HG02852 (cell line): ENCODE results near the gene TBX1.

Experiments
- ATAC-seq: cut with Tn5 transposase; IDR thresholded peaks from one replicate; pipeline ENCODE4 v1.9.1; 2021; ENCODE audit warnings: mild to moderate bottlenecking, moderate library complexity; ENCODE audit not compliant: unreplicated experiment

TBX1 gene

GRCh38 chr22:19797086-19798002 lies 36.8 kb downstream of the TBX1 start:
- no peak for ATAC-seq

GRCh38 chr22:19798003-19798665 lies 37.6 kb downstream of the TBX1 start:
- ATAC-seq: no peak

GRCh38 chr22:19798891-19799293 lies 38.3 kb downstream of the TBX1 start:
- no peak for ATAC-seq

- ATAC-seq: no peak
Measured at GRCh38 chr22:19799322-19800190, 39.0 kb downstream of the TBX1 start.

DNA sequence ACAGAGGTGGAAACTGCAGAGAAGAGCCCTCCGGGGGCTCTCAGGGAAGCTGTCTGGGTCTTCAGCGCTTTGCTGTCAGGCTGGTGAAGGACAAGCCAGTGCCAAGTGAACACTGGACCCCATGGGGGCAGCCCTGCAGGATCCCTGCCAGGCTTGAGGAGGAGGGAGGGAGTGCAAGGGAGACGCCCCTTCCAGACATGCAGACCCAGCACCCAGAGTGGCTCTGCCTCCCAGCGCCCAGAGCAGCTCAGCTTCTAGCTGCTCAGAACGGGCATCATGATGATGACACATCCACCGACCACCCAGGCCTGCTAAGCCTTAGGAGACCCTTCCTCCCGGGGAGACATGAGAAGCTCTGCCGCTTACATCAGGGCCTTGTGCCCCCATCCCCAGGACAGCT lies 39.7 kb downstream of the TBX1 start:
- no peak for ATAC-seq

- no peak for ATAC-seq
Measured at GRCh38 chr22:19800761-19801244, 40.2 kb downstream of the TBX1 start.

DNA sequence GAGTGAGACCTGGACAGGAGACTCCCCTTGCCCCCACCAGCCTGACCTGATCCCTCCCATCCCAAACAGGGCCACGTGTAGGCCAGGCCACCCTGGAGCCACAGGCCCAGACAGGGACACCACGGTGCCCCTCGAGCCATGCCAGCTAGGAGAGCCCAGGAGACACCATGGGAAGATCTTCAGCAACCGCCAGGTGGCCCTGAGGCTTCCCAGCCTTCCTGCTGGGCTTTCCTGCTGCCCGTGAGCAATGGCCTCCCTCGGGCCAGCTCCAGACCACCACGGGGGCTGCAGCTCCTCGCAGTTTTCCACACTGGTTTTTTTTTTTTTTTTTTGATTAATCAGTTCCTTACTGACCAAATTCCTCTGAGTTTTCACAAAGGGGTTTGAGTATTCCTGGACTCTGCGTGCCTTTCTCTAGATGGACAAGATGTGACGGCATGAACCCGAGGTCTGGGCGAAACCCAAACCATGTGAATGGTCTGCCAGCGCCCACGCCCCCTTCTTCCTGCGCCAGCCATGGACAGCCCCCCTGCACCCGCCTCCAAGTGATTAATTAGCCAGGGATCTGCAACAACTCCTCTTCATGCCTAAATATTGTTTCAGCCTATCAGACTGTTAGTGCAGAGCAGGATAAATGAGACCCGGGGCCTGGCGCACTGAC lies 40.9 kb downstream of the TBX1 start:
- ATAC-seq: no peak

- no peak for ATAC-seq
Measured at GRCh38 chr22:19802001-19802893, 41.7 kb downstream of the TBX1 start.

DNA sequence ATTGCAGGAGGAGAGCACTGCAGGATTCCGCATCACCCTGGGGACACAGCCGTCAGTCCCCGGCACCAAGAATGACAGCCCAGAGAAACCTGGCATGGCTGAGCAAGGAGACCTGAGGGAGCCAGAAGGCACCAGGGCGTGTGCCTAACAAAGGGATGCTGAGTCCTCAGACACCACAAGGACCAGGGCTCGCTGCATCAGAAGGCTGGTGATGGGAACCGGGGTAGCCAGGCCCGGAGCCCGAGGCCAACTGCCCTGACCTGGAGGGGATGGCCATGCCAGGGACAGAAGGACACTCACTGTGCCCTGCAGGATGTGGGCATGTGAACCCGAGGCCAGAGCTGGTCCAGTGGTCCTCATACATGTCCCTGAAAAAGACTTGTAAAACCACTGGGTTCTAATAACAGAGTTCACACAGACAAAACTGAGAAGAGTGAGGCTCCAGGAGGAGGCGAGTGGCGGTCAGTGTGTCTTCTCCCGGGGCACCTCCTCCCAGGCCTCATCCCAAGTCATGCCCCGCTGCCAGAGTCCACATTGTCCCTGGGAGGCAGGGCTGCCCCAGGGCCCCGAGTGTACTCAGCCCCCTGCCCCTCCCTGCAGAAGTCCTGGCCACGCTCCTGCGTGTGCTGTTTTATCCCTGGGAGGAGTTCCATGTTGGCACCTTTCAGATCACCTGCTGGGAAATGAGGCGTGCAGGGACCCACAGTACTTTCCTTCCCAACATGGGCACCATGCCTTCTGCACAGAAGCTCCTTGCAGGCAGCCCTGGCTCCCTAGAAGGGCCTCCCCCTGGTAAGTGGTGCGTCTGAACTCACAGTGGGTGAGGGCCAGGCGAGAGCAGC lies 42.5 kb downstream of the TBX1 start:
- no peak for ATAC-seq

DNA sequence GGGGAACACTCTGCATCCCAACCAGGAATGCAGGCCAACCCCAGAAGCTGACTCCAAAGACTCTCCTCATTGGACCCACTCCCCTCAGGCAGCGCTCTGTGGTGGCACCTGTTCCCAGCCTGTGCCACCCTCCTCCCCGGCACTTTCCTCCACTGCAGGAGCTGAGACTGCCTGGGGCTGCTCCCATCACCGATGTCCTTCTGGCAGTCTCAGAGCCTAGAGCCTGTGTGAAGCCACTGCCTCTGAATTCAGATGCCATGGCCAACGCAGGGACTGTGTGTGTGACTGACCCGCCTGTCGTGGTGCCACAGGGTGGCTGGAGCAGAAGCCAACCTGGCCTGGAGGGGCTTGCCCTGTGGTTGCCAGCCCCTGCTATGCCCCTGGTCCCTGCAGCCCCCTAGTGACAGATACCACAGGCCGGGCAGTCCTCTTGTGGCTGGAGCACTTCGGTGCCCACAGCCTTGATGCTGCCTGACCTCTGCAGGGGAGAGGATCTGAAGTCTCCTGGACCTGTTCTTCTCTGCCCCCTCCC lies 43.2 kb downstream of the TBX1 start:
- ATAC-seq: no peak

DNA sequence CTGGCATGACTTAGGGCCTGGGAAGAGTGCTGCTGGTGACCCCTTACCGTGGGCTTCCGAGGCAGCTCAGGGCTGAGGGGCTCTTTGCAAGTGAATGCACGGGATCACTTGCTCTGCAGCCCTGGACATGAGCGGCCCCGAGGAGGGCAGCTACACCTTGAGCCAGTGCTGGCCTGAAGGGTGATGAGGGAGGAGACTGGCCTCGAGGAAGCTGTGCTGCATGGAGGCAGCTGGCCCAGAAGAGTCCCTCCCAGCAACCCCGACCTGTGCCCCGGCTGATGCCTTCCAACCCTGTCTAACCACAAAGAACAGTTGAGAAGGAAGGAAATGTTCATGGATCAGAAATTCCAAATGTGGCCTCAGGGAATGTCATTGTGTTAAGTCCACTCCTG lies 45.2 kb downstream of the TBX1 start:
- no peak for ATAC-seq

GRCh38 chr22:19806213-19807160 lies 45.9 kb downstream of the TBX1 start:
- ATAC-seq: no peak

GRCh38 chr22:19807161-19807913 lies 46.8 kb downstream of the TBX1 start:
- no peak for ATAC-seq

- ATAC-seq: no peak
Measured at GRCh38 chr22:19807914-19808872, 47.6 kb downstream of the TBX1 start.

GRCh38 chr22:19808873-19809478 lies 48.4 kb downstream of the TBX1 start:
- ATAC-seq: no peak
